HTR-8/SVneo (cell line): ENCODE results near the gene CLCN2.
A peak's percentile ranks its signal among the peaks of the same experiment; 100 is the strongest.

ENCODE experiments used
- DNase-seq: peaks from one replicate; pipeline ENCODE4 v3.0.0; 2011; ENCODE audit warnings: low spot score, mixed read lengths; ENCODE audit not compliant: insufficient read length
- FAIRE-seq: peaks from 2 replicates; lab custom pipeline; 2011; peaks lifted over from hg19 to GRCh38; lab: Jason Lieb, UNC

CLCN2 gene

DNA sequence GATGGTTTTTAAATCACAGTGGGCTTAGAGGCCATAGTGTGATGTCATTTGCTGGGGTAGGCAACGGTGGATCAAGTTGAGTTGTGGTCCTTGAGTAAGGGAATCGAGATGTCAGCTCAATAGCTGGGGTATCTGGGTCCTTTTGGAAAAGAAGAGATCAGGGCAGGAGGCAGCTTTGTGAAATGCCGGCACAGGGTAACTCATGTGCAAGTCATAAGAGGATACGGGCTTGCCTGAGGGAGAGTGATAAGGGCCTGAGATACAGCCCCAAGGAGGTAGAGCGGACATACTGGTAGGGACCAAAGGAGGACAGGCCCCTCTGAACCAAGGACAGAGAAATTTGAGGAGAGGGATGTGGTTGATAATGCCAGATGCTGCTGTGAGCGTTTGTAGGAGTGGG is 28.2 kb downstream of the CLCN2 start:
- DNase-seq (no peak), FAIRE-seq (no peak)

DNA sequence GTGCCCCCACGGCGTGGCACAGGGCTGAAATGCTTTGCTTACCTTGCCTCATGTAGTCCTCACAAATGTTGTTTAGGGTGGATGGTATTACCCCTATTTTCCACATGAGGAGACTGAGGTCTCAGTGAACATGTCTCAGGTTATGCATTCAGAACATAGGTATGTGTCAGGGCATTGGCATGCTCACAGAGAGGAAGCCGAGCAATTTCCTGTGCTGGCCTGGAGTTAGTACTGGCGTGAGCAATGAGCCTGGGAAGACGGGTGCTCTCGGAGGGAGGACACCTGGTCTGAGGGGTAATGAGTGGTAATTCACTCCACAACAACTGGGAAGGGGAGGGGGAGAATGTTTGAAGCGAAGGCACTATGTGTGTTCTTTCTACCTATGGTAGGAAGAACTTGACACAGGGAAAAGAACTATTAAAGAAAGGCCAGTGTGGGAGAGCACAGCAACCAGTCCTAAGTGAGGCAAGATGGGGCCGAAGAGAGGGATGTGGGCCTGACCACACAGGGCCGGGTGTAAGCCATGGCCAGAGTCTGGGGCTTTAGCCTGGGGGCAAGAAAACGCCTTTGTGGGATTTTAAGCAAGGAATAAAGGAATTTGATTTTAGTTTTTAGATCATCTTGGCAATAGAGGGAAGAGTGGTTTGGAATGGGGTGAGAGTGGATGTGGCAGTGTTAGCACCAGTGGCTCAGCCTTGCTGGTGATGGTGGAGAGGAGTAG is 28.9 kb downstream of the CLCN2 start:
- FAIRE-seq (no peak), DNase-seq (peak; percentile 63)

DNA sequence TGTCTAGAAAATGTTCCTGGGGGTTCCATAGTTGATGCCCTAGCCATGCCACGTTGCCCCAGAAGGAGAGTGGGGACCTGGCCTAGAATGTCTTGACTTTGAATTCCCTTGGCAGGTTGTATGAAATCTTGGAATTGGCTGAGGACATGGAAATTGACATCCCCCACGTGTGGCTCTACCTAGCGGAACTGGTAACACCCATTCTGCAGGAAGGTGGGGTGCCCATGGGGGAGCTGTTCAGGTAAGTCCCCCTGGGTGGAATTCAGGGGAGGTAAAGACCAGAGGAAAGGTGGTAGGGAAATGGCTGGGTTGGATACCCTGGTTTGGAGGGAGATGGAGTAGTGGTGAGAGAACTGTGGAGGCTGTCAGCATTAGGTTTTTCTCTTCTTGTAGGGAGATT is 32.9 kb downstream of the CLCN2 start:
- no peak for FAIRE-seq
- DNase-seq, result no peak

DNA sequence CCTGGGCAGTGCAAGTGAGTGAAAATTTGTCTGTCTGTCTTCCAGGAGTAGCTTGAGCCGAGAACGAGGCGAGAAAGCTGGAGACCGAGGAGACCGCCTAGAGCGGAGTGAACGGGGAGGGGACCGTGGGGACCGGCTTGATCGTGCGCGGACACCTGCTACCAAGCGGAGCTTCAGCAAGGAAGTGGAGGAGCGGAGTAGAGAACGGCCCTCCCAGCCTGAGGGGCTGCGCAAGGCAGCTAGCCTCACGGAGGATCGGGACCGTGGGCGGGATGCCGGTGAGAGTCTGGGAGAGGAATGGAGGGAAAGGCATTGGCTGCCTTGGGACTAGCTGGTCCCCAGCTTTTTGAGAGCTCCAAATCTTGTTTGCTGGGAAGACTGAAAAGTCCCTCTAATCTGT is 34.2 kb downstream of the CLCN2 start:
- no peak for DNase-seq
- no peak for FAIRE-seq

DNA sequence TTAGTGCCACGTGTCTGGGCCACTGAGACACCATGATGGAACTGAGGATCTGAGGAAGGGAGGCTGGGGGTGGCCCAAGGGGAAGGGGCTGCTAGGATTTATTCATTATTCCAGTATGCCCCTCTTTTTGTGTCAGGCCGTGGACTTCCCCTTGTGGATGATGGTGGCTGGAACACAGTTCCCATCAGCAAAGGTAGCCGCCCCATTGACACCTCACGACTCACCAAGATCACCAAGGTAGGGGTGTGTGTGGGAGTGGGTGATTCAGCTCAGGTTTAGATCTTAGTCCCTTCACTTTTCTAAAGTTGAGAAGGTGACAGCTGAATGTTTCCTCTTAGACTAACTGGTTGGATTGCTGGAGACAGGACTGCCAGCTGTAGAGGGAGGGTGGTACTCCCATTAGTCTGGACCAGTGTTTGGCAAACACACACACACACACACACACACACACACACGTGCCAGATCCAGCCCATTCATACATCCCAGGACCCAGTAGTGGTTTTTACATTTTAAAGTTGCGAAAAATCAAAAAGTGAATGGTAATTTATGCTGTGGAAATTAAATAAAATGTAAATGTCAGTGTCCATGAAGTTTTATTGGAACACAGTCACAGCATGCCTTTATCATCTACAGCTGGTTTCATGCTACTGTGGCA is 35.6 kb downstream of the CLCN2 start:
- FAIRE-seq (no peak), DNase-seq (no peak)

DNA sequence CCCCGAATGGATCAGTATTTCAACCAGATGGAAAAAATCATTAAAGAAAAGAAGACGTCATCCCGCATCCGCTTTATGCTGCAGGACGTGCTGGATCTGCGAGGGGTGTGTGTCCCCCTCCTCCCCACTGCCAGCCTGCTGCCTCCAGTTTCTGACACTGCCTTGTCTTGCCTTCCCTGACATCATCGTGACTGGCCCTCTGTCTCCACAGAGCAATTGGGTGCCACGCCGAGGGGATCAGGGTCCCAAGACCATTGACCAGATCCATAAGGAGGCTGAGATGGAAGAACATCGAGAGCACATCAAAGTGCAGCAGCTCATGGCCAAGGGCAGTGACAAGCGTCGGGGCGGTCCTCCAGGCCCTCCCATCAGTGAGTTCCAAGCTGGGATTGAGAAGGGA is 36.1 kb downstream of the CLCN2 start:
- FAIRE-seq, result no peak
- DNase-seq, result no peak

DNA sequence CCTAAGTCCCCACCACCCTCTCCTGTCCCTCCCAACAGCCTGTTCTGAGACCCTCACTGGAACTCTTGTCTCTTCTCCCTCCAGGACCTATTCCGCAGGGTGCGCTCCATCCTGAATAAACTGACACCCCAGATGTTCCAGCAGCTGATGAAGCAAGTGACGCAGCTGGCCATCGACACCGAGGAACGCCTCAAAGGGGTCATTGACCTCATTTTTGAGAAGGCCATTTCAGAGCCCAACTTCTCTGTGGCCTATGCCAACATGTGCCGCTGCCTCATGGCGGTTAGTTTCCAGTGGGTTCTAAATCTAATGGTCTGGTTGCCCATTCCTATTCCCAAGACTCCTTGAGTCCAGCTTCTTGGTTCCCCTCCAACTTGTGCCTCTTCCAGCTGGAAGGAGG is 37.7 kb downstream of the CLCN2 start:
- no peak for FAIRE-seq

DNA sequence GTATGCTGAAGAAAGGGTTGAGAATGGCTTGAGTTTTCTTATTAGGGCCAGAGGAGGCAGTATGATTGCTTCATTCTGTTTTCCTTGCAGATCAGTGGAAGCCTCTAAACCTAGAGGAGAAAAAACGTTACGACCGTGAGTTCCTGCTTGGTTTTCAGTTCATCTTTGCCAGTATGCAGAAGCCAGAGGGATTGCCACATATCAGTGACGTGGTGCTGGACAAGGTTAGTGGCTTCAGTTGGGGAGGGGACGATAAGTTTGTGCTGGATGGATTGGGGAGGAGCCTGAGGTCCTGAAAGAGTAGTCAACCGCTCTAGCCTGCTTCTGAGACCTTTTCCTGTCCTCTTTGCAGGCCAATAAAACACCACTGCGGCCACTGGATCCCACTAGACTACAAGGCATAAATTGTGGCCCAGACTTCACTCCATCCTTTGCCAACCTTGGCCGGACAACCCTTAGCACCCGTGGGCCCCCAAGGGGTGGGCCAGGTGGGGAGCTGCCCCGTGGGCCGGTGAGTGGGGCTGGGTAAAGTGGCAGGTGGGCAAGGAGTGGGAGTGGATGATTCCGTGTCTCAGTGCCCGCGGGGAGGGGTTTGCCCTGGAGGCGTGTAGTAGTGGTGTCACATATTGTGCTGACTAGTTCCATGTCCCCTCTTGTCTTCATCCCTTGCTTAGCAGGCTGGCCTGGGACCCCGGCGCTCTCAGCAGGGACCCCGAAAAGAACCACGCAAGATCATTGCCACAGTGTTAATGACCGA is 38.5 kb downstream of the CLCN2 start:
- DNase-seq (no peak), FAIRE-seq (no peak)

More for the DNA sequence above, 37.7 kb downstream of the CLCN2 start:
- no peak for DNase-seq

DNA sequence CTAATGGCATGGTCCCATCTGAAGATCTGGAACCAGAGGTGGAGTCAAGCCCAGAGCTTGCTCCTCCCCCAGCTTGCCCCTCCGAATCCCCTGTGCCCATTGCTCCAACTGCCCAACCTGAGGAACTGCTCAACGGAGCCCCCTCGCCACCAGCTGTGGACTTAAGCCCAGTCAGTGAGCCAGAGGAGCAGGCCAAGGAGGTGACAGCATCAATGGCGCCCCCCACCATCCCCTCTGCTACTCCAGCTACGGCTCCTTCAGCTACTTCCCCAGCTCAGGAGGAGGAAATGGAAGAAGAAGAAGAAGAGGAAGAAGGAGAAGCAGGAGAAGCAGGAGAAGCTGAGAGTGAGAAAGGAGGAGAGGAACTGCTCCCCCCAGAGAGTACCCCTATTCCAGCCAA is 39.7 kb downstream of the CLCN2 start:
- no peak for FAIRE-seq
- no peak for DNase-seq

DNA sequence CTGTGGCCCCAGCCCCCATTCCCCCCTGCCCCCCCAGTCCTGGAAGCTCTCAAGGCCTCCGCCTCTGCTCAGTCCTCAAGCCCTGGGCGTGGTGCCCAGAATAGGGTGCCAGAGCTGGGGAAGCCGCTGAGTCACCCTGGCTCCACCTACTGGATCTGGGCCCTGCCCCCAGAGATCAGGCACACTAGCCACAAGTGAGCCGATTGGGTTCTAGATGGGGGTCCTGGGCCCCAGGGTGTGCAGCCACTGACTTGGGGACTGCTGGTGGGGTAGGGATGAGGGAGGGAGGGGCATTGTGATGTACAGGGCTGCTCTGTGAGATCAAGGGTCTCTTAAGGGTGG is 41.3 kb downstream of the CLCN2 start:
- DNase-seq (peak; percentile 96), FAIRE-seq (peak; percentile 67)

DNA sequence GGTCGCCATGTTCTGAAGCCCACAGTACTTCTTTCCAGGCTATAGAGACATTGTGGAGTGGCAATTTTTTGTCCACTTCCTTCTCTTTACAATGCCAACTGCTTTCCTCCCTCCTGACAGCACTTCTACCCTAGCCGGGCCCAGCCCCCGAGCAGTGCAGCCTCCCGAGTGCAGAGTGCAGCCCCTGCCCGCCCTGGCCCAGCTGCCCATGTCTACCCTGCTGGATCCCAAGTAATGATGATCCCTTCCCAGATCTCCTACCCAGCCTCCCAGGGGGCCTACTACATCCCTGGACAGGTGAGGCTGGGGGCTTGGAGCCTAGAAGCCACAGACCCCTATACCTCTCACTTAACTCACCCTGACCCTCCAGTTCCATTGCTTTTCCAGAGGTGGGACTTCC is 44.2 kb downstream of the CLCN2 start:
- DNase-seq (no peak), FAIRE-seq (no peak)

DNA sequence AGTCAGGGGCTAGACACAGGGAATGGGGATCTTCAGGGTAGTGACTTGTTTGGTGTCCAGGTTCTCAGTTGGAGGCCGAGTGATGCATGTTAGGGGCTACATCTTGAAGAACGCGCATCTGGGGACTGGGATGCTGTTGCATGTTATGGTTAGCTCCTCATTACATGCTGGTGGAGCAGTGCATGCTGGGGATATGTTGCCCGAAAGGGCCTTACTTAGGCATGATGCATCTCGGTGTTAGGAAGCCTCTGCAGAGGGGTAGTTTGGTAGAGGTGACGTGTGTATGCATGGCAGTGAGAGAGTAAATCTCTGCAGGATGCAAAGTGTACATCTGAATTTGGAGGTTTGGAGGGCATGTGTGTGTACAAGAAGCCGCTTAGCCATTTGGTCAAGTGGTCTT is 44.6 kb downstream of the CLCN2 start:
- no peak for FAIRE-seq
- no peak for DNase-seq

DNA sequence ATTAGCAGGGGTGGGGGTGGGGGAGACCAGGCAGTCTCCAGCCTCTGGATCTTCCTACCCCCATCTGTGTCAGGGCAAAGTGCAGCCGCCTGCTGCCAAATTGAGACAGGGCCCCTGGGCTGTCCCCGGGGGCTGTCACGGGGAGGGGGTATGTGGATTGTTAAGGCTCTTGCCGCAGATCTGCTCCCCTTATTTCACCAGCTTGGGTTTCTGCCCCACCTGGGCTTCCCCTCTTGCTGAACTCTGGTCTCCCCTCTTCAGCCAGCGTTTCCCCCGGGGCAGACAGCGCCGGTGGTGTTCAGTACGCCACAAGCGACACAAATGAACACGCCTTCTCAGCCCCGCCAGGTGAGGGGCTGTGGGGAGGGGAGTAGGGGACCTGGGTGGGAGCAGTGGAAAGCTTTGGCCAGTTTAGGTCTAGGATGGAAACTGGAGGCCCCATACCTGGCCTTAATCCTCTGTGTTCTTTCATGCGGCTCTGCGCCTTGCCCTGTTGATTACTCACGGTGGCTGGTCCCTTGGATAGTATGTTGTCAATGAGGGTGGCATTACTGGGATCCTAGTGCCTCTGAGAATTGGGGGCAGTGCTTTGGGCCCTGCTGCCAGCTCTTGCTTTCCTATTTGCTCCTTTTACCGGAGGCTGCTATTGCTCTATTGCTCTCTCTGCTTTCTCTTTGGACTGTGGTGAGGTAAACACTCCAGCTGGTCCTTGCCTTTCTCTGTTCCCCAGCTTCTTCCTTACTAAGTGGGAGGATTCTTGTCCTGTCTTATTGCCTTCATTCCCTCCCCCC is 45.3 kb downstream of the CLCN2 start:
- DNase-seq, result no peak
- FAIRE-seq, result no peak

DNA sequence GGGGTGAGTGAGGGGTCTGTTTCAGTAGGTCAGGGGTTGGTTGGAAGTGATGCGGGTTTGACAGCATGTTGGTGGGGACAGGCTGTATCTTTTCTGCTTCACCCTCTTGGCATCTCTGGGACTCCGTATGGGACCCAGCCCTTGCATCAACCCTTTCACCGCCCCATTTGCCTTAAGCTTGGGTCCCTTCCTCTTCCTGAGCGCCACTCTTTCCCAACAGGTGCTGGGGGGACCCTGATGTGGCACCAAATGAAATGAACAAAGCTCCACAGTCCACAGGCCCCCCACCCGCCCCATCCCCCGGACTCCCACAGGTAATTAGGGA is 45.9 kb downstream of the CLCN2 start:
- FAIRE-seq, result no peak
- no peak for DNase-seq

DNA sequence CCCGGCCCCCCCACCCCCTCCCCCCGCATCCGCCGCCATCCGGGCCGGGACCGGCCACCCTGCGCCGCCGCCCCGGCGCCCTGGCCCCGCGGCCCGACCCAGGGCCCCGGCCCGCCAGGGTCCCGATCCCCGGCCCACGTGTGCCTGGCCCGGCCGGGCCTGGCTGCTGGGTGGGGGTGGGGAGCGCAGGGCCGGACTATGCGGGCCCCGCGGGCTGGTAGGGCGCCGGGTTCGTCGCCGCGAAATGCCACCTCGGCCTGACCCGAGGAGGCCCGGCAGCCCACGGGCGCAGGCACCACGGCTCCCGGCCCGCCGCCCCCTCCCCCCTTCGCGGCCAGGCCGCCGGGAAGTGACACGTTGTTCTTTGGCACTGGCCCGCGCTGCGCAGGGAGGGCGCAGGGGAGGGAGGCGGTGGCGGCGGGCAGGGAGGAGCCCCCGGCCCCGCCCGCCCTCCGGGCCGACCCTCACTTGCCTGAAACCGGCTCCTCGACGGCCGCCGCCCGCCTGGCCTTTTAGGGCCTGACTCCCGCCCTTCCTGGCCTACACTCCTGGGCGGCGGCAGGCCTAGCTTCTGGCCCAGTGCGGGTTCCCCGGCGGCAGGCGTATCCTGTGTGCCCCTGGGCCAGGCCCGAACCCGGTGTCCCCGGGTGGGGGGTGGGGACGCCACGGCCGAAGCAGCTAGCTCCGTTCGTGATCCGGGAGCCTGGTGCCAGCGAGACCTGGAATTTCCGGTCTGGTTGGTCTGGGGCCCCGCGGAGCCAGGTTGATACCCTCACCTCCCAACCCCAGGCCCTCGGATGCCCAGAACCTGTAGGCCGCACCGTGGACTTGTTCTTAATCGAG is 46.5 kb downstream of the CLCN2 start:
- FAIRE-seq (no peak), DNase-seq (no peak)

DNA sequence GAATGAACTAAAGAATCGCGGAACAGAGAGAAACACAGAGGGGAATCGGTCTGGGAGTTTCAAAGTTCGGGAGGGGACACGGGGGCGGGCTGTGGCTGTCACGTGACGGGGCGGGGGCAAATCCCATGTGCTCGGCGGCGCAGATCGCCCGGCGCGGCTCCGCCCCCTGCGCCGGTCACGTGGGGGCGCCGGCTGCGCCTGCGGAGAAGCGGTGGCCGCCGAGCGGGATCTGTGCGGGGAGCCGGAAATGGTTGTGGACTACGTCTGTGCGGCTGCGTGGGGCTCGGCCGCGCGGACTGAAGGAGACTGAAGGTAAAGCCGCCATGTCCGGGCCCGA is 47.1 kb downstream of the CLCN2 start, which contains the start of gene EIF4G1:
Gene EIF4G1, plus strand, starts transcription at position 244 of the 337 bp plus-strand sequence. CDS start 1,191 bp downstream, outside the sequence.
- peak; percentile 83 for FAIRE-seq
- DNase-seq, result peak; percentile 92

DNA sequence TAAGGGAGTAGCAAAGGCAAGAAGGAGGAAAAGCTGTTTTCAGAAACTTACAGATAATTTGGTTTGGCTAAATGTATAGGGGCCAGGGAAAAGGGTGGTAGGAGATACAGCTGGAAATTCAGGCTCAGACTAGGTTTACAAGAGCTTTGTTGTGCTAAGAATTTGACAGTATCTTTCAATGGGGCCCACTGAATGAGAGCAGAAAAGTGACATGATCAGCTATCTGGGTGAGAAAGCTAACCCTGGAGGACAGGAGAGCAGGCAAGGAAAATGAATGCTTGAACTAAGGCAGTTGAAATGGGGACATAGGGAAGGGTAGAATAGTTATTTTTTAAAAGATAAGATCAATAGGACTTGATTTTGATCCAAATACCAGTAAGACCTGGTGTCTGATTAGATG is 49.8 kb downstream of the CLCN2 start:
- no peak for DNase-seq
- FAIRE-seq, result no peak

DNA sequence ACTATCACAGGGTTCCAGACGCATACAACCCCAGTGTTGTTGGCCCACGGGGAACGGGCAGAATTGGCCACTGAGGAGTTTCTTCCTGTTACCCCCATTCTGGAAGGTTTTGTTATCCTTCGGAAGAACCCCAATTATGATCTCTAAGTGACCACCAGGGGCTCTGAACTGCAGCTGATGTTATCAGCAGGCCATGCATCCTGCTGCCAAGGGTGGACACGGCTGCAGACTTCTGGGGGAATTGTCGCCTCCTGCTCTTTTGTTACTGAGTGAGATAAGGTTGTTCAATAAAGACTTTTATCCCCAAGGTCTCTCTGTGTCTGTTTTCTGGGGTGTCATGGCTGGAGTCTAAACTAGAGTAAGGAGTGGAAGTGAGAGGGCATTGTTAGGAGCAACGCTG is 52.7 kb downstream of the CLCN2 start:
- FAIRE-seq, result no peak
- no peak for DNase-seq

DNA sequence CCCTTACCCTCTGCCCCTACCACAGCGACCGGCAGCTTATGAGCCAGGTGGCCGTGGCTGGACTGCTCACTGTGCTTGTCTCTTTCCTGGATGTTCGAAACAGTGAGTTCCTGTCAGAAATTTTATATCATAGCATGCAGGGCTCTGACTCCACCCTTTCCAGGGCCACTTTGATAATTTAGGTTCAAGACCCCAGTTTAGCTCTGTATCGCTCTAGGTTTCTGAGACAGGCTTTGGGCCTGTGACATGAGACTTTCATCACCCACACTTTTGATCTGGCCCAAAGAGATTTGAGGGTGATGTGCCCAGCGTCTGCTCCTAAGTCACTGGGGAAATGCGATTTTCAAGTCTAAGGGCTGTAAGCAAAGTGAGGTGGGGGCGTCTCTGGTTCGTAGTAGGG is 53.5 kb downstream of the CLCN2 start:
- FAIRE-seq (no peak), DNase-seq (no peak)
